ENCODE results near the gene RHEX. TPM values are rescaled to one million over a fixed set of nuclear protein-coding genes. Genes with fewer than 3 reads are reported as not detected.

The RHEX gene
- total and polyA plus RNA-seq, 2 donors (not counting 1 experiment from before 2014, with no cell fraction given), result not detected

DNA sequence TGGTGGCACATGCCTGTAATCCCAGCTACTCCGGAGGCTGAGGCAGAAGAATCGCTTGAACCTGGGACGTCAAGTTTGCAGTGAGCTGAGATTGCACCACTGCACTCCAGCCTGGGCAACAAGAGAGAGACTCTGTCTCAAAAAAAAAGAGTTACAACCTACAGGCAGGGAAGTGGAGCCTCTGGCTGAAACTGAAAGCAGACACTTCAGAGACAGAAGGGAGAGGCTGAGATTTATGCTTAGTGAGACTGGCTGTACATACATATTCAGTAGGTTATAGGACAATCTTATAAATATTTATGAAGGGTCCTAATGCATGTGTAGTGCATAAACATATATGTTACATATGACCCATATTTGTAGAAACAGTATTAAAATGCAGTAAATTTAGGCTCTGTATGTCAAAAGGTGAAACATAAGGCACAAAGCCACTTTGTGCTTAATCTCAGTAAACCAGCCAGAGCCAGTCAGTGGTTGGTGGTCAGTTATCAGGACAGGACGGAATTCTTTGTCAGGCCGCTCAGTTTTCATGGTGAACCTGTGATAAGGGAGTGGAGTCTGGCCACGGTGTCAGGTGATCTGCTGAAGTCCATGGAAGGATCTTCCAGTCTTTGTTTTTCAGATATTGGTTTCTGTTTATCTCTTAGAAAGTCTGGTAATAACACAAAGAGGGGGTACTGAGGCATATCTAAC lies 13.7 kb downstream of the RHEX start:
- TF ChIP-seq, protein P1, sequence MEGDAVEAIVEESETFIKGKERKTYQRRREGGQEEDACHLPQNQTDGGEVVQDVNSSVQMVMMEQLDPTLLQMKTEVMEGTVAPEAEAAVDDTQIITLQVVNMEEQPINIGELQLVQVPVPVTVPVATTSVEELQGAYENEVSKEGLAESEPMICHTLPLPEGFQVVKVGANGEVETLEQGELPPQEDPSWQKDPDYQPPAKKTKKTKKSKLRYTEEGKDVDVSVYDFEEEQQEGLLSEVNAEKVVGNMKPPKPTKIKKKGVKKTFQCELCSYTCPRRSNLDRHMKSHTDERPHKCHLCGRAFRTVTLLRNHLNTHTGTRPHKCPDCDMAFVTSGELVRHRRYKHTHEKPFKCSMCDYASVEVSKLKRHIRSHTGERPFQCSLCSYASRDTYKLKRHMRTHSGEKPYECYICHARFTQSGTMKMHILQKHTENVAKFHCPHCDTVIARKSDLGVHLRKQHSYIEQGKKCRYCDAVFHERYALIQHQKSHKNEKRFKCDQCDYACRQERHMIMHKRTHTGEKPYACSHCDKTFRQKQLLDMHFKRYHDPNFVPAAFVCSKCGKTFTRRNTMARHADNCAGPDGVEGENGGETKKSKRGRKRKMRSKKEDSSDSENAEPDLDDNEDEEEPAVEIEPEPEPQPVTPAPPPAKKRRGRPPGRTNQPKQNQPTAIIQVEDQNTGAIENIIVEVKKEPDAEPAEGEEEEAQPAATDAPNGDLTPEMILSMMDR (conservative IDR thresholded peaks at IDR 0.05 in 1 of 2, IDR thresholded peaks at IDR 0.05 in 1 of 2; ENCODE audit: low read depth in 1 of 2, low read length in 2 of 2), result no peak
- no peak for TF ChIP-seq EZH2 (IDR thresholded peaks at IDR 0.05; ENCODE audit: low read length, missing control alignments)
- no peak overlapping the region for H2AFZ ChIP-seq (ENCODE audit: low read length)
- H3K9me3 ChIP-seq (ENCODE audit: control insufficient read depth, insufficient read depth, low read depth, low read length), result no peaks in the 10 kb centered on the region
- no peaks in the 10 kb centered on the region for H3K4me1 ChIP-seq (ENCODE audit: control insufficient read depth, extremely low read depth, insufficient read depth, low read length)
- H3K79me2 ChIP-seq (ENCODE audit: control insufficient read depth, insufficient read depth, low read length), result no peaks in the 10 kb centered on the region
- no peak for DNase-seq (ENCODE audit: low read depth in 2 of 2)
- no peak overlapping the region for H3K9ac ChIP-seq (ENCODE audit: insufficient read depth, low read length)
- H3K4me3 ChIP-seq (replicated peaks in 1 of 4; ENCODE audit: control extremely low read depth in 1 of 4, insufficient read depth in 1 of 4, low read depth in 3 of 4, low read length in 4 of 4), result no peak overlapping the region
- H3K27ac ChIP-seq (ENCODE audit: insufficient read depth, low read length), result no peak overlapping the region
- no peak overlapping the region for H3K4me2 ChIP-seq (ENCODE audit: extremely low read depth, insufficient read depth, low read length)
- no peaks in the 10 kb centered on the region for H3K36me3 ChIP-seq (ENCODE audit: control insufficient read depth, insufficient read depth, low read length)
- H4K20me1 ChIP-seq (ENCODE audit: control insufficient read depth, extremely low read depth, insufficient read depth, low read length), result no peaks in the 10 kb centered on the region
- H3K27me3 ChIP-seq (ENCODE audit: control insufficient read depth, insufficient read depth, low read length), result peaks cover 3% of the 10 kb centered on the region

DNA sequence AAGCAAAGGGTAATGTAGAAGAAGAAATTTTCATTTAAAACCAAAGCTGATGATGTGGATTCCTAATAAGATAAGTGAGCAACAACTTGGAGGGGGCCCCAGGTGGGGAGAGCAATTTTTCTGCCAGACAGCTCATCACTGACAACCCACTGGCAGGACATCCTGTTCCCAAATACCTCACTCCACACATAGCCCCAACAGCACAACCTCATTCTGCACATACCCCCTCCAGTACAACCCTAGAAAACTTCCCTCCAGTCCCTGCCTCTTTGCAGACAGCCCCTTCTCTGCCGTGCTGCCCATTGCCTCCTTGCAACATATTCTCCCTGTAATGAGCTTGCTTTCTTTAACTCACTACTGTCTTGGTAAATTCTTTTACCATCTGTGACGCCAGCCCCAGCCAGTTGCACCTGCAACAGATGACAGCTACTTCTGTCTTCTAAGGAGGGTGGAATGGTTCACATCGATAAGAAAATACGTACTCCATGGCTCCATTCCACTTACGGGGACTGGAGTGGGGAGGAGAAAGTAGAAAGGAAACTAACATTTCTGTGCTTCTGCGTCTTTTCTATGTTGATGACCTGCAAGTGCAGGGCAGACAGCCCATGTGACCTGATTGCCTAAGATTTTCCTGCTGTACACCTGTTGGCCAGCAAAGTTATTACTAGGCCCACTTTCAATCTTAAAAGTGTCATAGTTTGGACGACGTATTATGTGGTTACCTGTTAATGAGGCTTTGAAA lies 14.7 kb downstream of the RHEX start:
- H3K4me1 ChIP-seq (ENCODE audit: control insufficient read depth, extremely low read depth, insufficient read depth, low read length), result no peaks in the 10 kb centered on the region
- no peak overlapping the region for H3K4me3 ChIP-seq (replicated peaks in 1 of 4; ENCODE audit: control extremely low read depth in 1 of 4, insufficient read depth in 1 of 4, low read depth in 3 of 4, low read length in 4 of 4)
- H4K20me1 ChIP-seq (ENCODE audit: control insufficient read depth, extremely low read depth, insufficient read depth, low read length), result no peaks in the 10 kb centered on the region
- H3K36me3 ChIP-seq (ENCODE audit: control insufficient read depth, insufficient read depth, low read length), result no peaks in the 10 kb centered on the region
- no peak for TF ChIP-seq EZH2 (IDR thresholded peaks at IDR 0.05; ENCODE audit: low read length, missing control alignments)
- TF ChIP-seq, protein P1 (conservative IDR thresholded peaks at IDR 0.05 in 1 of 2, IDR thresholded peaks at IDR 0.05 in 1 of 2; ENCODE audit: low read depth in 1 of 2, low read length in 2 of 2), result no peak
- no peak overlapping the region for H3K9ac ChIP-seq (ENCODE audit: insufficient read depth, low read length)
- H3K4me2 ChIP-seq (ENCODE audit: extremely low read depth, insufficient read depth, low read length), result no peak overlapping the region
- H3K9me3 ChIP-seq (ENCODE audit: control insufficient read depth, insufficient read depth, low read depth, low read length), result no peaks in the 10 kb centered on the region
- peaks cover 2% of the 10 kb centered on the region for H3K27me3 ChIP-seq (ENCODE audit: control insufficient read depth, insufficient read depth, low read length)
- no peaks in the 10 kb centered on the region for H3K79me2 ChIP-seq (ENCODE audit: control insufficient read depth, insufficient read depth, low read length)
- no peak for DNase-seq (ENCODE audit: low read depth in 2 of 2)
- no peak overlapping the region for H3K27ac ChIP-seq (ENCODE audit: insufficient read depth, low read length)
- H2AFZ ChIP-seq (ENCODE audit: low read length), result no peak overlapping the region

DNA sequence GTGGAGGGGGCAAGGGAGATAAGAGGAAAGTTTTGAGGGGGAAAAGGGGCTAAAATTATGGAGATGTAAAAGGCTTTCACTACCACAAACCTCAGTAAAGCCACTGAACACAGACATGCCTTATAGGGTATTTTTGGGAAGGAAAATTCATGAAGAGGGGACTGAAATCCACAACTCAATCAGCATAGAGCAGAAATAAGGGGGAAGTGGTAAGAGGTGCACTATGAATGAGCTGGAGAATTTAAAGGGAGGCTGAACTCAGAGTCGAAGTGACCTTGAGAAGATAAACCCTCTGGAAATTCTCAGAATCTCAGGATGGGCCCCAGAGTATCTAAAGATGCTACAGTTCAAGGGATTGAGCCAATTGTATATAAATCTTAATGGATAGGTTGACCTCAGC lies 15.3 kb downstream of the RHEX start:
- no peak for DNase-seq (ENCODE audit: low read depth in 2 of 2)
- Histone ChIP-seq H3K36me3 (ENCODE audit: control insufficient read depth, insufficient read depth, low read length) (no peaks in the 10 kb centered on the region), H3K4me2 (ENCODE audit: extremely low read depth, insufficient read depth, low read length) (no peak overlapping the region), H3K4me3 (replicated peaks in 1 of 4; ENCODE audit: control extremely low read depth in 1 of 4, insufficient read depth in 1 of 4, low read depth in 3 of 4, low read length in 4 of 4) (no peak overlapping the region), H4K20me1 (ENCODE audit: control insufficient read depth, extremely low read depth, insufficient read depth, low read length) (no peaks in the 10 kb centered on the region), H3K9ac (ENCODE audit: insufficient read depth, low read length) (no peak overlapping the region), H3K27ac (ENCODE audit: insufficient read depth, low read length) (no peak overlapping the region), H3K27me3 (ENCODE audit: control insufficient read depth, insufficient read depth, low read length) (peaks cover 2% of the 10 kb centered on the region), H2AFZ (ENCODE audit: low read length) (no peak overlapping the region), H3K4me1 (ENCODE audit: control insufficient read depth, extremely low read depth, insufficient read depth, low read length) (no peaks in the 10 kb centered on the region), H3K79me2 (ENCODE audit: control insufficient read depth, insufficient read depth, low read length) (no peaks in the 10 kb centered on the region), H3K9me3 (ENCODE audit: control insufficient read depth, insufficient read depth, low read depth, low read length) (no peaks in the 10 kb centered on the region)
- no peak for TF ChIP-seq EZH2 (IDR thresholded peaks at IDR 0.05; ENCODE audit: low read length, missing control alignments)
- TF ChIP-seq, protein P1 (conservative IDR thresholded peaks at IDR 0.05 in 1 of 2, IDR thresholded peaks at IDR 0.05 in 1 of 2; ENCODE audit: low read depth in 1 of 2, low read length in 2 of 2), result no peak
